GDM1 (cell line): ENCODE results near the gene ZNF496.
A peak's percentile ranks its signal among the peaks of the same experiment; 100 is the strongest.

Experiments
- DNase-seq: peaks from one replicate; lab custom pipeline; 2025; lab: John Stamatoyannopoulos, UW

The ZNF496 gene

DNA sequence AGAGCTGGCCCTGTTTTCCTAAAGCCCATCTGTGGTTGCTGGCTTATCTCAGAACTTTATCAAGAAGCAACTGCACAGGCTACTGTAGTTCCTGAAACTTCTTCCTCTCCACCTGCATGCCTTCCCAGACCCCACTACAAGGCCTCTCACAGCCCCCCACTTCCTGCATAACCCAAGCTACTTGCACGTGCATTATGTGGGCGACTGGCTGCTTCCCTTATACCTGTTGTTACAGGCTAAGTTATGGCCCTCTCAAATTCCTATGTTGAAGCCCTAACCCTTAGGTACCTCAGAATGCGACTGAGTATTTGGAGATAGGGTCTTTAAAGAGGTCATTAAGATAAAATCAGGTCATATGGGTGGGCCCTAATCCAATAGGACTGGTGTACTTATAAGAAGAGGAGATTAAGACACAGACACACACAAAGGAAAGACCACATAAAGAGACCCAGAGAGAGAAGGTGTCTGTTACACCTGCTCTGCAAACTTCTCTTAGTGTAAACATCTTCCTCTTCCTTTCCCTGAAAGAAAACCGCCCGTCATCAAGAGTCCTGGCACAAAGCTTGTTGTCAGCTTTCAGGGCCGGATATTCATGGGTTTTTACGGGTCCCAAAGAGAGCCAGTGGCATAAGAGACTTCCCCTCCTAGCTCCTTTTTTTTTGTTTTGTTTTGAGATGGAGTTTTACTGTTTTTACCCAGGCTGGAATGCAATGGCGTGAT, 5.1 kb downstream of the ZNF496 start:
- no peak for DNase-seq

DNA sequence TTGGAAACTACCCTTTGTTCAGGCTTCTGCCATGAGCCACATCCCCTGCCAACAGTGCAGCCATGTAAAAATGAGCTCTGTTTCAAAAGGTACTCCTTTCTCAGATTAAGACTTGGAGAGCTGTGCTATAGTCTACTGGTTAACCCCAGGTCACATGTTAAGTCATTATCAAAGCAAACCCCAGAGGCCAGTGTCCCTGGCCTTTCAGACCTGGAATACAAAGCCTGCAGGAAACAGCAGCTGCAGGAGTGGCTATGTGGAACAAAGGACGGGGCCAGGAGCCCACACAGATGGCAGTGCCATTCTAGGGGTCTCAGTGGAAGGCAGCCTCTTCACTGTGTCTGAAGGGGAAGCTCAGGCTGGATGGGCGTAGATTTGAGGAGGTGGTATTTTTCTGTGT, 6.7 kb downstream of the ZNF496 start:
- DNase-seq, result no peak

DNA sequence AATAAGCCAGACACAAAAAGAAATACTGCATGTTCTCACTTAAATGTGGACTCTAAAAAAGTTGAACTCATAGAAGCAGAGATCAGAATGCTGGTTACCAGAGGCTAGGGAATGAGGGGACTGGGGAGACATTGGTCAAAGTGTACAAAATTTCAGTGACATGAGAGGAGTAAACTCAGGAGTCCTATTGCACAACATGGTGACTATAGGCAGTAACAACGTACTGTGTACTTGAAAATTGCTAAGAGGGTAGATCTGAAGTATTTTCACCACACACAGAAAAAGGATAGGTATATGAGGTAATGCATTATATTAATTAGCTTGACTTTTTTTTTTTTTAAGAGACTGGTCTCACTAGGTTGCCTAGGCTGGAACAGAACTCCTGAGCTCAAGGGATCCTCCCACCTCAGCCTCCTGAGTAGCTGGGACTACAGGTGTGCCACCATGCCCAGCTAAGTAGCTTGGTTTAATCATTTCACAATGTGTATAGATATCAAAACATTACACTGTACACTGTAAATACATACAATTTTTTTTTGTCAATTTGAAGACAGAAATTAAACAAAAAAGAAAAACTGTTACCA, 7.4 kb downstream of the ZNF496 start:
- no peak for DNase-seq

DNA sequence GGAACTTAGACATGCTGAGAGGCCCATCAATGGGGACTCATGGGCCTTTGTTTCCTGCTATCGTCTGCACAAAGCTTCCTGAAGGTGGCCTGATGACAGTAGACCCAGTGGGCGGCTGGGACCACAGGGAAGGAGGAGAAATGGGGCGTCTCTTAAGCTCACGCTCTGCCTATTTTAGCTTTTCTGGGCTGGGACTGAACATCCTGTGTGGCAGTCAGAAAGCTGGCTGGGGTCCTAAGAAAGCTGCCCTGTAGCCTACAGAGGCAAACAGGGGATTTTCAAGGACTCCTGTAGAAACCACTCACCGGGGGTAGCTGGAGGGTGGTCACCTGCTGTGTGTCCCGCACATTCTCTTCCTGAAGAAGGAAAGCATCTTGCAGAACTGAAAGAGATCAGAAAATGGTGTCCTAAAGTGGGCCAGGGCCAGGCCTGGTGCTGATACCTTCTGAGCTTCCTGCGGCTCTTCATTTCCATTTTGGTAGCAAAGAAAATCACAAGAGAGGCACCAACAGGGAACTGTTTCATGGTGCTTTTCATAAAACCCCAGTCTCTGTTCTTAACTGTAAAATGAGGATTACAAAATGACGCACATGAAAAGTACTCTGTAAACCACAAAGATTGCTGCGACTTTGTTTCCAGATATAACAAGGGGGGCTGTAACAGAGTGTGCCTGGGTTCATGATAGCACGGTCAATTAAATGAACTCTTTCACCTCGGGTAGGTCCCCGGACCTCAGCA, 8.6 kb downstream of the ZNF496 start:
- peak; percentile 74 for DNase-seq

DNA sequence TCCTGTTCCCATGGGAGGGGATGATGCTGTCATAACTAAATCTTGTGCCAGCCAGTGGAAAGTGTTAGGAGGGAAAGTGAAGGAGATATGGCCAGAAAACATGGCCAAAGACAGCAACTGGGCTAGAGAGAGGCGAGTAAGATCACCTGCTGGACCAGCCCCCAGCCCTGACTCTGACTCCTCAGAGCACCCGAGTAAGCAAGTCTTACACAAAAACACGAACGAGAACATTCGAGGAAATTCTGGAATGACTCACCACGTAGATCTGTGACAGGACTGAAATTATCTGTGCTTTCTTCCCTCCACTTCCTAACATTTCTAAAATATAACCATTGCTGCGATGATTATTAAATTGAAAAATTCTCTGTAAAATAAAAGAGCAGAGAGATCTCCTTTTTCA, 9.2 kb downstream of the ZNF496 start:
- no peak for DNase-seq

DNA sequence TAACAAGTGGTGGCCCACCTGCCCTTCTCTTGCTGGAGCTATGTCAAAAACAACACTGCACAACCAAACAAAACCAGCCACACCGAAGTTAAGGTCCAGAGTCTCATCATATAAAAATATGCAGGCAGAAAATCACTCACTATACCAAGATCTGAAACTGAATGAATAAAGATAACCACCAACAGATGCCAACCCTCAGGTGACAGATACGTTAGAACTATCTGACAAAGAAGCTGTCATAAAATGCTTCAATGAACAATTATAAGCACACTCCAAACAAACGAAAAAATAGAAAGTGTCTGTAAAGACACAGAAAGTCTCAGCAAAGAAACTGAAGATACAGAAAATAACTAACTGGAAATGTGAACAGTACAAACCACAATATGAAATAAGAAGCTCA, 14.0 kb downstream of the ZNF496 start:
- no peak for DNase-seq

DNA sequence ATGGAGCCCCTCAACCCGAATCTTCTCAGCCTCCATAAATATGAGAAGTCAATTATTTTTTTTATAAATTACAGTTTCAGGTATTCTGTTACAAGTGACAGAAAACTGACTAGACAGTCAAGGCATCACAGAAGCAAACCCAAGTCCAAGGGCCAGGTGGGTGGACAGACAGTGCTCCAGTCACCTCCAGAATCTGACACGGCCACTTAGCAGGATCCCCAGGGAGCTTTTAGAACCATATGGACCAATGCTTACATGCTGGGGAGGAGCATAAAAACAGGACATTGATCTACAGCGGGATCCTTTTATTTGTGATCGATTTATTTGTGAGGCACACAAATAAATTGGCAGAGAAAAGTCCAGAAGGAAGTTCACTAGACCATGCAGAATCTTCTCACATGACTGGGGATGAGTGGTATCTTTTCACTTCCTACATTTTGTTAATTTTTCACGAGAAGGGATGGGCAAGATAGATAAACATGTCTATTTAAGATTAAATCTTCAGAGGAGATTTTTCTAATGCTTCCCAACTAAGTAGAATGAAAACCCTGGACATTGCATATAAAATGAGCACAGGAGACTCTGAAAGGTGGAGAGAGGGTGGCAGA, 15.0 kb downstream of the ZNF496 start:
- no peak for DNase-seq

DNA sequence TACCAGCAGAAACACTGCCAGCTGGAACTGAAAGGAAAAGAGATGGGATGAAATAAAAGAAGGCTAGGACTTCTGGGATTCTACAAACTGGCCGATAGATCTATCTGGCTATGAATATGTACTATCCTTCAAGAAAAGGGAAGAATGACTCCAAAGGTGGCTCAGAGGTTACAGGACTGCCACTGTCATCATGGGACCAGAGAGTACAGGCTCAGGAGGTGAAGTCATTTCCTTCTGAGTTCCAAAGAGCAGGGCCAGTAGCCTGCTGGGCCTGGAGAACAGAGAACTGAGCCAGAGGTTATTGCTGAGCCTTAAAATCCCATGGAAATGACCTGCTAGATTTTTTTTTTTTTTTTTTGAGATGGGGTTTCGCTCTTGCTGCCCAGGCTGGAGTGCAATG, 27.6 kb downstream of the ZNF496 start:
- no peak for DNase-seq

DNA sequence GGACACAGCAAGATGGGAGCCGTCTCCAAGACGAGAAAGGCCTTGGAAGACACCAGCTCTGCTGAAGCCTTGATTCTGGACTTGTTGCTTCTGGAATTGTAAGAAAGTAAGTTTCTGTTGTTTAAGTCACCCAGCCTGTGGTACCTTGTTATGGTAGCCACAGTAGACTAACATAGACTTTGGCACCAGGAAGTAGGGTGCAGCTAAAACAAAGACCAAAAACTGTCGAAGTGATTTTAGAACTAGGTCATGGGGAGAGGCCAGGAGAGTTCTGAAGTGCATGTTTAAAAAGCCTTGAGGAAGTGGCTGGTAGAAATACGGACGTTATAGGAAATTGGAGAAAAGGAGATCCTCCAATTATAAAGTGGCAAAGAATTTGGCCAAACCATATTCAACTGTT, 28.5 kb downstream of the ZNF496 start:
- DNase-seq, result no peak

DNA sequence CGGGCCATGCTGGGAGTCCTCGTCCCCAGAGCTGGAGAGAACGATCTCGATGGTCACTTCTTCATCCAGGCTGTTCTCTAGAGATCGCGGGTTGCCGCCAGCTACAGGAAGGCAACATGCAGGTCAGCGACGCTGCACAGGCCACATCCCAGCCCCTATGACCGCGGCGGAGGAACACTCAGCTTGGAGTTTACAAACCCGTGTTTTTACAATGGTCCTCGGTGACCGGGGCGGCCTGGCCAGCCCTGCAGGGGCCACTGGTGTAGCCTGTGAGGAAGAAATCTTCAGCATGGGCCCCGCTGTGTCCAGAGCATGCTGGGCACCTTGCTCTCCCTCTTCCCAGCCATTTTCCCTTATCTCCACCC, 30.5 kb downstream of the ZNF496 start:
- DNase-seq, result no peak

DNA sequence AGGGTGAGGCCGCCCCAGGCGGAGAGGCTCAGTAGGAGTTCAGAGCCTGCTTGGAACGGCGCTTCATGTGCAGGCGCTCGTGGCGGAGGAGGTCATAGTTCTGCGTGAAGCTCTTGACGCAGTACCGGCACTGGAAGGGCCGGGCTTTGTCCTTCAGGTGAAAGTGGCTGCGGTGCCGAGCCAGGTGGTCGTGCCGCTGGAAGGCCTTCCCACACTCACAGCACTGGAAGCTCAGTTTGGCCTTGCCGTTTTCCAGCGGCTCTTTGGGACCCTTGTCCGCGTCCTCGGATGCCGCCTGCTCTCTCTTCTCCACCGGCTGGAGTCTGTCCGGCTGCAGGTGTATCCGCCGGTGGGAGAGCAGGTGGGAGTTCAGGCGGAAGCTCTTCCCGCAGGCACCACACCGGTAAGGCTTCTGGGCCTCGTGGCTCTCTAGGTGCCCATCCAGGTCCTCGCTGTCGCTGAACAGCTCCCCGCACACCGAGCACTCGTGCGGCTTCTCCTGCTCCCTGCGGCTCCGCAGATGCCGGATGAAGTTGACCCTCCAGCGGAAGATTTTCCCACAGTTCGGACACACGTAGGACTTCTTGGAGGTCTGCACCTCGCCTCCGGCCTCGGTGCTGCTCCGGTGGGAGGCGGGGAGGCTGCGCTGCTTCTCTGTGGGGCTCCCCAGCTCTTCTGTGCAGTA, 31.0 kb downstream of the ZNF496 start:
- no peak for DNase-seq

DNA sequence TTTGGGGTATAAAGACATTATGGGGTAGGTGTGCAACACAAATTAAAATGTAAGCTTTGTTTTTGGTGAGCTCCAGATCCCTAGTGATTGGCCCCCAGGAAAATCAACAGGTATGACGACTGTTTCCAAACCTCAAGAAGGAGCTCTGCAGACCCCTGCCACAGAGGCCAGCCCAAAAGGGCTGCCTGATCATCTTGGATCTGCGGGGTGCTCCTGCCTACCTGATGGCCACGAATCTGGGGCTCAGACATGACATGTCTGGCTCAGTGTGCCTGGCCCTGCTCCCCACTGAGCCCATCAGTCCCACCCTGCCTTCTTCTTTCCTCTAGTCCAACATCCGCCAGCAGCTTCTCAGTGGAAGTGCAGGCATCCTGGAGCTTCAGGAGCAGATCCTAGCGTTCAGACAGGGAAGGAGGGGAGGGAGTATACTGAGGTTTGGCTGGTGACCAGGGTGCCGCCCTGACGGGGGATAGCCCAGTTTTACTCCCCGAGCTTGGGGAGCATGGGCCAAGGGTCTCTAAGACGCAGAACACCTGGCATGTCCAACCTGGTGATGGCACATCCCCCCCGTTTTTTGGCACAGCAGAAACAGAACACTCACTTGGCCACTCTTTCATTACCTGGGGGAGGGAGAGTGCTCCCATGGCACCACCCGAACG, 31.8 kb downstream of the ZNF496 start:
- no peak for DNase-seq

DNA sequence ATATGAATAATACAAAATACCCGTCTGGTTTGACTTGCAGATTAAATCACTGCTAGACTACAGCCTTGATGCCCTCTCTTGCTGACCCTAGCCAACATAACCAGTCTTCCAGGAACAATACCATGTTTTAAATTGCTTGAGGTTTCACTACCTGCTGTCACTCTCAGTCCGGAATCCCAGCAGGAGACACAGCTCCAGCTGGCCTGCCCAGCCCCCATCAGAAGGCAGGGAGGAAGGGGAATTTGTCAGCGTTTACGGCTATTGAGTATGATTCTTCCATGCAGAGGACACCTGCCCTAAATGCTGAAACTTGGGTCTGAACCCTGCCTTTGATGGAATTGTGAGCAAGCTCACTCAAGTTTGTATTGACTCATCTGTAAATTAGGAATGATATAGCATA, 33.0 kb downstream of the ZNF496 start:
- no peak for DNase-seq

DNA sequence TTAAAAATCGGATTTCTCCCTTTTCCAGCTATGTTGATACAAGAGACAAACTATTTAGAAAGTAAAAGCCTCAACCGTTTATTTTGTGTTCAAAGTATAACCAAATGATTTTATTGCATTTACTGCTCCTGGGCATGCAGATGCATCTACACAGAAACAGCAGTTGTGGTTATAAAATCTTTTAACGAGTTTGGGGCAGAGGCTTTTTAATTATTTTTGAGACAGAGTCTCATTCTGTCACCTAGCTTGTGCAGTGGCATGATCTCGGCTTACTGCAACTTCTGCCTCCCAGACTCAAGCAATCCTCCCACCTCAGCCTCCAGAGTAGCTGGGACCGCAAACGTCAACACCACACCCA, 33.6 kb downstream of the ZNF496 start:
- no peak for DNase-seq

DNA sequence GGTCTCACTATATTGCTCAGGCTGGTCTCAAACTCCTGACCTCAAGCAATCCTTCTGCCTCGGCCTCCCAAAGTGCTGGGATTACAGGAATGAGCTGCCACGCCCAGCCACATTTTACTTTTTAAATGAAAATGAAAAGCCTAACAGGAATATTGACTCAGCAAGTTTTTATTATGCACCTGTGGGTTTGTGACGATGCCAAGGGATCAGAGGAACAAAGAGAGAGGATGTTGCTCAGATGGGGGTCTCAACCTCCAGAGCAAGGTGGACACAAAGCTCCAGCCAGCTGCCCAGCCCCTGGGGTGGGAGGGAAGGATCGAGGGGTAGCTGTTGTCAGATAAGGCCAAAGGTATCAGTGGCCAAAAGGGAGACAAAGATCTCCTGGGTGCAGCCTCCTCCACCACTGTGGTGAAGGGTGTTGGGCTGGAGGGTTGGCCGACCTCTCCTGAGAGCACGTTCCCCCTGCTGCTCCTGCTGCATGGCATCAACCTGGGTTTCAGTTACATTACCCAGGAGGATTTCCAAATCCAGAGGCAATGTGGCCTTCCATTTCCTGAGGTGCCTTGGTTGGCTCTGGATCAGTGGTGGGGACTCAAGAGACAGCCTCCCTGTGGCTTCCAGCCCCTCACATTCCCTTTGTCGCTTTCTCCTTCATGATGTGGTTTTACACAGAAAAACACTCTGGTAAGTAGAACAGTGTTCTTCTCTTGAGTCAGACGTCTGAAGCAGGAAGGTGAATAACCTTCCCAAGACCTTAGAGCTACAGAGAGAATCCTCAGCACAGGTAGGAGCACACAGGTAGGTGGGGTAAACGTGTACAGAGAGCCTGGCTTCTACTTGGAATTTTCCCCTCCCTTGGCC, 34.2 kb downstream of the ZNF496 start:
- no peak for DNase-seq

DNA sequence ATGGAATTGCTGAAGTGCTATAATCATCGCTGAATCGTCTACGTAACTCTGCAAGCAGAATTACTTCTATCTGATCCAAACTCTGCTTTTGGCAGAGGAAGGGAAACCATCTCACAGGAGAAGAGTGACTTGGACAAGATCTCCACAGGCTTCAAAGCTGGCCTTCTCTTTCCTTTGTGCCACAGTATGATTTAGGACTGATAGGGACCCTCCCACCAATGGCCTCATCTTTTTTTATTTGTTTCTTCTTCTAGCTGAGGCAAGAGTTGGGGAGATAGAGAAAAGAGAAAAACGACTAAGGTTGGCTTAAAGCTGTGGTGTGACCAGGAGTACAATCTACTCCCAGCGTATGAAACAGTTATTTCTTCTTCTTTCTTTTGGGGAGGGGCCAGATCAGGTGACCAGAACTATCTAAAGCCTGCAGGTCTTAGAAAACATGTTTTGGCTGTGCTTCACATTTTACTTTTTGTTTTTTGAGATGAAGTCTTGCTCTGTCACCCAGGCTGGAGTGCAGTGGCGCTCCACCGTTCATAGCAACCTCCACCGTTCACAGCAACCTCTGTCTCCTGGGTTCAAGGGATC, 35.0 kb downstream of the ZNF496 start:
- no peak for DNase-seq

DNA sequence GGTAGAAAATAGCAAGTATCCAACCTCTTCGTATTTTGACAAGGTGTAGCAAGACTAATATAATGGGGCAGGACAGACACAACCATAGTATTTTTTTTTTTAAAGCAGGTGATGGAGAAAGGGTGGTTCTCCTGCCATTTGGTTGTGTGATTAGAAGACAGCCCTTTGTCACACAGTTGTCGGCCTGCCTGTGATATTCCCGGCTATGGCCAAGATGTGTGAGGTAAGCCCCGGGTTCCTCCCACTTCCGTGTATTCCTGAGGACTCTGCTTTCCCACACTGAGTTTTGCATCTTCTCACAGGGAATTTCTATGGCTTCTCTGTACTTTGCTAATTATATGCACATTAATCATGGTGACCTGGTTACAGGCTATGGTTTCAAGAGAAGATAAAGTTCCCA, 35.9 kb downstream of the ZNF496 start:
- DNase-seq, result no peak

DNA sequence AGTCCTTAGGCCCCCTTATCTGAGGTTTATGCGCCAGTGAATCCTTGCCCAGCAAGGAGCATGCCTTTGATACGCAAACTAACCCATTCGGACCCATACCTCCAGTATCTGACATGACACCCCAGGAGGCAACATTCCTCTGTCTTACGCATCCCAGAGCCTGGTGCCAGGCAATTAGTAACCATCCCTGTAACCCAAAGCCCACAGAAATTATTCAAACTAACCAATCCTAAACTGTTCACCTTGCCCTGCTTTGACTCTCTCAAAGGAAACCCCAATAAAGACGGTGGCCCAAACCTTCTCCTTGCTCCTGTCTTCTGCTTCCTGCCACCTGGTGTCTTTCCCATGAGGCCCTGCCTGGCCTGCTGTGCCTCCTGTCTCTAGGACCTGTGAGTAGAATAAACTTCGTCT, 36.4 kb downstream of the ZNF496 start:
- DNase-seq, result no peak

DNA sequence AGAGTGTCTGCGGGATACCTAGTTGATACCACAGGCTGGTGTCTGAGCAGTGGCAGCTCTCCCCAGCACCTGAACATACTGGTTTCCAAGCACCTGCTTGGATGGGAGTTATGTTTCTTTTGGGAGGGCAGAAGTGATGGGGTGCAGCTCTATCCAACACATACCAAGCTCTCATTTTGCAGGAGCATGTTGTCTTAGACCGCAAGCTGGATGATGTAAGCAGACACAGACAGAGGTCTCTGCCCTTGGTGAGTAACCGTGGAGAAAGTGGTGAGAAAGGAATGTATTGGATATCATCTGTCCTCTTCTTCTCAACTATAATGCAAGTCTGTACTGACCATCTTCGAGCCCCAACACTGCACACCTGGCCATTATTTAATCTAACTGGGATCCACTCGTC, 37.4 kb downstream of the ZNF496 start:
- no peak for DNase-seq

DNA sequence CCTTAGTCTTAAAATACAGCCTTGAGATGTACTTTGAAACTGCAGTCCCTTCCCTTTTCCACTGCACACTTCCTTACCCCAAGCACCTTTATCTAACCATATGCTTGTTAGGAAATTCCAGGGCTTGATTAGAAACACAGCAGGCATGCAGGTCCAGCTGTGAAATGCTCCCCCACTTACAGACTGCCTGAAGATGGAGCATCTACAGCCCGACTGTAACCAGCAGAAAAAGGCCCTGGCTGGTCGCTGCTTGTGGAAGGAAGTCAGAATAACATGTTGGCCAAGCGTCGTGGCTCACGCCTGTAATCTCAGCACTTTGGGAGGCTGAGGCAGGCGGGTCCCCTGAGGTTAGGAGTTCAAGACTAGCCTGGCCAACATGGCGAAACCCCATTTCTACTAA, 38.6 kb downstream of the ZNF496 start:
- no peak for DNase-seq
